Neural cell (in vitro differentiated cells): ENCODE data around the gene PJA1.

Experiments used
- TAF1 ChIP-seq: IDR thresholded peaks from 2 replicates; pipeline ENCODE4 v1.6.1; 2012; ENCODE audit warnings: low read depth
- TF ChIP-seq, protein P1 (sequence below): fragments of 450-650 bp; IDR thresholded peaks from 2 replicates; pipeline ENCODE4 v1.5.1; 2014; ENCODE audit warnings: antibody characterized with exemption, mild to moderate bottlenecking, moderate library complexity; ENCODE audit not compliant: poor library complexity, severe bottlenecking

DNA sequence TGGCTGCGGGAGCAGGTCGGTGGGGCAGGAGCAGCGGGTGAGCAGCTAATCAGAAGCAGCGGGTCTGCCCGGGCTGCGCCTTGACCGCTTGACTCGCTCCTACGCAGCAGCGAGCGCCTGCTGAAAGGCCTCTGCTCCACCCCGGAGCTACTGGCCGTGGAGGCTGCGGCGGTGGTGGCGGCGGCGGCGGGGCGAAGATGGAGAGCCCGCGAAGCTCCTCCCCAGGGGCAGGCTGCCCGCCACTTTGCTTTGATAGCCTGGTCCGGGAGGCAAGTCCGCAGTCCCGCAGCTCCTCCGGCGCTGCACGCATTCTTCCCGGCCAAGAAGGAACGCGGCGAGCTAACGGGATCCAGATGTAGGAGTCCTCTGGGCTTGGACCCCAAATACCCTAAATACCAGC is 36.7 kb downstream of the PJA1 start:
- no peak for TF ChIP-seq TAF1
- TF ChIP-seq, protein P1, sequence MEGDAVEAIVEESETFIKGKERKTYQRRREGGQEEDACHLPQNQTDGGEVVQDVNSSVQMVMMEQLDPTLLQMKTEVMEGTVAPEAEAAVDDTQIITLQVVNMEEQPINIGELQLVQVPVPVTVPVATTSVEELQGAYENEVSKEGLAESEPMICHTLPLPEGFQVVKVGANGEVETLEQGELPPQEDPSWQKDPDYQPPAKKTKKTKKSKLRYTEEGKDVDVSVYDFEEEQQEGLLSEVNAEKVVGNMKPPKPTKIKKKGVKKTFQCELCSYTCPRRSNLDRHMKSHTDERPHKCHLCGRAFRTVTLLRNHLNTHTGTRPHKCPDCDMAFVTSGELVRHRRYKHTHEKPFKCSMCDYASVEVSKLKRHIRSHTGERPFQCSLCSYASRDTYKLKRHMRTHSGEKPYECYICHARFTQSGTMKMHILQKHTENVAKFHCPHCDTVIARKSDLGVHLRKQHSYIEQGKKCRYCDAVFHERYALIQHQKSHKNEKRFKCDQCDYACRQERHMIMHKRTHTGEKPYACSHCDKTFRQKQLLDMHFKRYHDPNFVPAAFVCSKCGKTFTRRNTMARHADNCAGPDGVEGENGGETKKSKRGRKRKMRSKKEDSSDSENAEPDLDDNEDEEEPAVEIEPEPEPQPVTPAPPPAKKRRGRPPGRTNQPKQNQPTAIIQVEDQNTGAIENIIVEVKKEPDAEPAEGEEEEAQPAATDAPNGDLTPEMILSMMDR: no peak
